OCI-LY7 (cell line): ENCODE results near the gene NFATC2IP. TPM values are rescaled to one million over a fixed set of nuclear protein-coding genes. Genes with fewer than 3 reads are reported as not detected.

Experiments
- BruUV-seq: library from RNA; stranded (reverse); fragments of 400-500 nt; replicated peaks from 2 replicates; lab custom pipeline; 2021; lab: Mats Ljungman, UMichigan
- CTCF ChIA-PET: fragments of 300-600 bp; sonication (Branson Sonifier 250); formaldehyde crosslinking; loops from one replicate; lab custom pipeline; 2022; ENCODE audit warnings: antibody characterized with exemption; ENCODE audit not compliant: unreplicated experiment; lab: Charles Lee
- POLR2A ChIA-PET: fragments of 300-600 bp; sonication (Branson Sonifier 250); formaldehyde crosslinking; loops from one replicate; lab custom pipeline; 2022; ENCODE audit warnings: antibody characterized with exemption; lab: Charles Lee
- DNase-seq: peaks from one replicate; pipeline ENCODE4 v3.0.0-alpha.2; 2015; ENCODE audit warnings: low spot score
- H2AFZ ChIP-seq: fragments of 200-600 bp; sonication (generic), shearing (Covaris generic); 2 replicates; pipeline ENCODE4 v1.6.1; 2014; ENCODE audit warnings: mild to moderate bottlenecking, antibody characterized with exemption, low read length, moderate library complexity
- H3K27ac ChIP-seq: fragments of 200-600 bp; sonication (generic); 2 replicates; pipeline ENCODE4 v1.5.1; 2014; ENCODE audit warnings: mixed run types, low read depth, mild to moderate bottlenecking, moderate library complexity, low read length, inconsistent platforms; ENCODE audit not compliant: poor library complexity, severe bottlenecking
- H3K36me3 ChIP-seq: fragments of 200-600 bp; sonication (generic); 2 replicates; pipeline ENCODE4 v1.6.1; 2014; ENCODE audit warnings: mild to moderate bottlenecking, antibody characterized with exemption, low read length, moderate library complexity, mixed read lengths; ENCODE audit not compliant: insufficient read depth
- H3K4me1 ChIP-seq: fragments of 200-600 bp; sonication (generic); 2 replicates; pipeline ENCODE4 v1.5.1; 2014; ENCODE audit warnings: mild to moderate bottlenecking, low read length; ENCODE audit not compliant: insufficient read depth, poor library complexity, severe bottlenecking
- H3K4me2 ChIP-seq: fragments of 200-600 bp; sonication (generic); 2 replicates; pipeline ENCODE4 v1.6.1; 2014; ENCODE audit warnings: mild to moderate bottlenecking, low read length
- H3K4me3 ChIP-seq: fragments of 200-600 bp; sonication (generic); 2 replicates; pipeline ENCODE4 v1.5.1; 2014; ENCODE audit warnings: mild to moderate bottlenecking, low read depth, low read length; ENCODE audit not compliant: poor library complexity, severe bottlenecking
- H3K79me2 ChIP-seq: fragments of 200-600 bp; sonication (generic); 2 replicates; pipeline ENCODE4 v1.6.1; 2016; ENCODE audit warnings: low read depth, mild to moderate bottlenecking, low read length, moderate library complexity, mixed read lengths; ENCODE audit not compliant: insufficient read depth
- H3K9me2 ChIP-seq: fragments of 200-600 bp; sonication (generic); 2 replicates; pipeline ENCODE4 v1.6.1; 2016; ENCODE audit warnings: mild to moderate bottlenecking, low read length, mixed read lengths; ENCODE audit not compliant: insufficient read depth
- H3K9me3 ChIP-seq: fragments of 200-600 bp; sonication (generic); 2 replicates; pipeline ENCODE4 v1.6.1; 2014; ENCODE audit warnings: mild to moderate bottlenecking, mixed run types, low read length, mixed read lengths
- H4K20me1 ChIP-seq: fragments of 200-600 bp; sonication (generic); 2 replicates; pipeline ENCODE4 v1.6.1; 2014; ENCODE audit warnings: mild to moderate bottlenecking, antibody characterized with exemption, low read length, moderate library complexity, mixed read lengths; ENCODE audit not compliant: insufficient read depth
- EZH2phosphoT487 ChIP-seq: fragments of 200-600 bp; sonication (generic); IDR thresholded peaks from 2 replicates; pipeline ENCODE4 v1.6.1; 2018; ENCODE audit warnings: low read depth, borderline replicate concordance, mild to moderate bottlenecking, mixed run types, antibody characterized with exemption, low read length, moderate library complexity, mixed read lengths
- intact Hi-C: fragments of 100-400 bp; cut with micrococcal nuclease; formaldehyde crosslinking; loops from one replicate; pipeline ENCODE4 v1.10.0; 2022; ENCODE audit not compliant: unreplicated experiment
- total RNA-seq, 2 experiments: library from RNA; depleted of rRNA in 1 of 2; stranded (reverse); fragments of >200 nt in 1 of 2; shearing (Covaris generic) in 1 of 2; gene quantifications; 2 replicates each; pipeline ENCODE4 v1.2.3, GENCODE V29; 2014 to 2022
- TF ChIP-seq, protein P1 (sequence below): fragments of 200-600 bp; sonication (generic); conservative IDR thresholded peaks from 2 replicates; pipeline ENCODE4 v1.5.1; 2014; ENCODE audit warnings: mild to moderate bottlenecking, antibody characterized with exemption, low read length, moderate library complexity, mixed read lengths

NFATC2IP gene
- total RNA-seq, 2 experiments from 2014 or later: 73.0 to 114 TPM

DNA sequence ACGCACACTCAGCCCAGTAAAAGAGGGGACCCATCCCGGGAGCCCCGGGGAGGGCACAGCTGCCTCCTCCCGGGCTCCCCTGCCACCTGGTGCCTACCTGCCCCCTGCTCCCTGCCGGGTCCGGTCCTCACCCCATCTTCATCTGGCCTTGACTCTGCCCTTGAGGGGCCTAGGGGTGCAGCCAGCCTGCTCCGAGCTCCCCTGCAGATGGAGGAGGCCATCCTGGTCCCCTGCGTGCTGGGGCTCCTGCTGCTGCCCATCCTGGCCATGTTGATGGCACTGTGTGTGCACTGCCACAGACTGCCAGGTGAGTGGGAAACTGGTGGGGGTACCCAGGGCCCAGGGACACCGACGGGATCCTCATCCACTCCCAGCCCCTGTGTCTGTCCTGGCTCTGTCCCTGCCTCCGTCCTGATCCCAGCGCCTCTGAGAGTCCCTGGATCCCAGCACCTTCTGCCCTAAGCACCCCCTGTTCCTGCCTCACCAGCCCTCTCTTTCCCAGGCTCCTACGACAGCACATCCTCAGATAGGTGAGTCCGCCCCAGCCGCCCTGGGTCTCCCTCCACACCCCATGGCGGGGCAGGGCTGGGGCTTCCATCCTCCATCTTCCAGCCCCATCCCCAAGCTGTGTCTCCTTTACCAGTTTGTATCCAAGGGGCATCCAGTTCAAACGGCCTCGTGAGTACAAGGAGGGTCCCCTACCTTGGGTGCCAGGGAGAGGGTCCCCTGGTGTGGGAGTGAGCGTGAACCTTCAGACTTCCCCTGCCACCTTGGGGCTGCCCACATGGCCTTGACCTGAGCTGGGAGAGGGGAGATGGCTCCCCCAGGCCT is 34.7 kb downstream of the NFATC2IP start:
- no peak for DNase-seq
- TF ChIP-seq EZH2phosphoT487: no peak
- TF ChIP-seq, protein P1, sequence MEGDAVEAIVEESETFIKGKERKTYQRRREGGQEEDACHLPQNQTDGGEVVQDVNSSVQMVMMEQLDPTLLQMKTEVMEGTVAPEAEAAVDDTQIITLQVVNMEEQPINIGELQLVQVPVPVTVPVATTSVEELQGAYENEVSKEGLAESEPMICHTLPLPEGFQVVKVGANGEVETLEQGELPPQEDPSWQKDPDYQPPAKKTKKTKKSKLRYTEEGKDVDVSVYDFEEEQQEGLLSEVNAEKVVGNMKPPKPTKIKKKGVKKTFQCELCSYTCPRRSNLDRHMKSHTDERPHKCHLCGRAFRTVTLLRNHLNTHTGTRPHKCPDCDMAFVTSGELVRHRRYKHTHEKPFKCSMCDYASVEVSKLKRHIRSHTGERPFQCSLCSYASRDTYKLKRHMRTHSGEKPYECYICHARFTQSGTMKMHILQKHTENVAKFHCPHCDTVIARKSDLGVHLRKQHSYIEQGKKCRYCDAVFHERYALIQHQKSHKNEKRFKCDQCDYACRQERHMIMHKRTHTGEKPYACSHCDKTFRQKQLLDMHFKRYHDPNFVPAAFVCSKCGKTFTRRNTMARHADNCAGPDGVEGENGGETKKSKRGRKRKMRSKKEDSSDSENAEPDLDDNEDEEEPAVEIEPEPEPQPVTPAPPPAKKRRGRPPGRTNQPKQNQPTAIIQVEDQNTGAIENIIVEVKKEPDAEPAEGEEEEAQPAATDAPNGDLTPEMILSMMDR: no peak
- peak overlapping the region; percentile 68 for H3K4me3 ChIP-seq
- H3K36me3 ChIP-seq: peaks cover 27% of the 10 kb centered on the region
- H3K4me2 ChIP-seq: peak overlapping the region; percentile 68
- peaks cover 17% of the 10 kb centered on the region for H3K4me1 ChIP-seq
- ChIA-PET POLR2A (interaction anchor here (0.9 to 1.4 kb wide), 2 partner anchors 11 to 35 kb away, joined by 3 to 6 read pairs; no protein-coding TSS in a partner anchor), CTCF (interaction anchor here (1.0 to 1.1 kb wide), 2 partner anchors 10 to 11 kb away, joined by 3 read pairs; partner anchors contain the start of gene SPNS1)
- H4K20me1 ChIP-seq: no peaks in the 10 kb centered on the region
- no TSS peak for BruUV-seq
- H3K79me2 ChIP-seq: no peaks in the 10 kb centered on the region
- no peak overlapping the region; the same call in 1 of the 2 replicates for H2AFZ ChIP-seq
- H3K9me3 ChIP-seq: peaks cover 10% of the 10 kb centered on the region
- intact Hi-C loops: no loop called here
- H3K9me2 ChIP-seq: no peaks in the 10 kb centered on the region
- H3K27ac ChIP-seq: peak overlapping the region; percentile 34

DNA sequence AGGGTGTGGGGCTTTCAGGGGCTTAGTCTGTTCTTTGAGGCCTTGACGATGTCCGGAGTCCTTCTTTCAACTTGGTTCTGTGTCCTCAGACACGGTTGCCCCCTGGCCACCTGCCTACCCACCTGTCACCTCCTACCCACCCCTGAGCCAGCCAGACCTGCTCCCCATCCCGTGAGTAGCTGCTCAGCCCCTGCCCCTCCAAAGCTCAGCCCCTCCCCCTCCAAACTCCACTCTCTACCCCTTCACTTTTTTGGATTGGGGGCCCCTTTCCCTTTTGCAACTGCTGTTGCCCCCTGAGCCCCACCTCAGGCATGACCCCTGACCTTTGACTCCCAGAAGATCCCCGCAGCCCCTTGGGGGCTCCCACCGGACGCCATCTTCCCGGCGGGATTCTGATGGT is 35.3 kb downstream of the NFATC2IP start:
- peaks cover 24% of the 10 kb centered on the region for H3K36me3 ChIP-seq
- H3K27ac ChIP-seq: no peak overlapping the region
- H3K9me2 ChIP-seq: no peaks in the 10 kb centered on the region
- ChIA-PET POLR2A (no interaction called here), CTCF (no interaction called here)
- no peaks in the 10 kb centered on the region for H4K20me1 ChIP-seq
- no peak overlapping the region for H2AFZ ChIP-seq
- no TSS peak for BruUV-seq
- H3K4me2 ChIP-seq: peak overlapping the region; percentile 68
- H3K79me2 ChIP-seq: no peaks in the 10 kb centered on the region
- DNase-seq: no peak
- no peak overlapping the region for H3K4me3 ChIP-seq
- peaks cover 10% of the 10 kb centered on the region for H3K9me3 ChIP-seq
- intact Hi-C loops: no loop called here
- peaks cover 17% of the 10 kb centered on the region for H3K4me1 ChIP-seq
- no peak for TF ChIP-seq EZH2phosphoT487
- TF ChIP-seq, protein P1: no peak

DNA sequence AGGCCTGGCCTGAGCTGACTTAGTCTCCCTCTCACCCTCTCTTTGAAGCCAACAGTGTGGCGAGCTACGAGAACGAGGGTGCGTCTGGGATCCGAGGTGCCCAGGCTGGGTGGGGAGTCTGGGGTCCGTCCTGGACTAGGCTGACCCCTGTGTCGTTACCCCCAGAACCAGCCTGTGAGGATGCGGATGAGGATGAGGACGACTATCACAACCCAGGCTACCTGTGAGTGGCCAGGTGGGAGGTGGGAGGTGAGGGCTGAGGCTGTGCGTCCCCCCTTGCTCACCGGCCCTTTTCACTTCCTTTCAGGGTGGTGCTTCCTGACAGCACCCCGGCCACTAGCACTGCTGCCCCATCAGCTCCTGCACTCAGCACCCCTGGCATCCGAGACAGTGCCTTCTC is 35.8 kb downstream of the NFATC2IP start:
- H4K20me1 ChIP-seq: no peaks in the 10 kb centered on the region
- no peak overlapping the region for H3K4me3 ChIP-seq
- POLR2A ChIA-PET: interaction anchor here (0.9 kb wide), 1 partner anchor 13 kb away, joined by 4 read pairs; no protein-coding TSS in a partner anchor
- peaks cover 19% of the 10 kb centered on the region for H3K36me3 ChIP-seq
- no peaks in the 10 kb centered on the region for H3K79me2 ChIP-seq
- TF ChIP-seq EZH2phosphoT487: no peak
- TF ChIP-seq, protein P1: no peak
- no peak overlapping the region for H2AFZ ChIP-seq
- DNase-seq: no peak
- no peak overlapping the region for H3K4me2 ChIP-seq
- H3K9me2 ChIP-seq: no peaks in the 10 kb centered on the region
- H3K9me3 ChIP-seq: peaks cover 9% of the 10 kb centered on the region
- H3K27ac ChIP-seq: no peak overlapping the region
- H3K4me1 ChIP-seq: peaks cover 17% of the 10 kb centered on the region
- CTCF ChIA-PET: no interaction called here
- BruUV-seq: no TSS peak
- intact Hi-C loops: no loop called here
